Smooth muscle cell of the umbilical artery (primary cell): ENCODE data around the gene NT5C3A. TPM values are rescaled to one million over a fixed set of nuclear protein-coding genes. Genes with fewer than 3 reads are reported as not detected.

Experiments used
- total RNA-seq: library from RNA; depleted of rRNA; stranded (reverse); fragments of >200 nt; gene quantifications from 2 replicates; pipeline ENCODE4 v1.2.3, GENCODE V29; 2014

The NT5C3A gene
- total RNA-seq = 12.2 and 15.1 TPM in 2 replicates

GRCh38 chr7:33062023-33062781, at the start of gene NT5C3A:
TSS of gene NT5C3A (minus strand) at chr7:33062776. CDS start at chr7:33062705, 71 bp downstream.

GRCh38 chr7:33109005-33109757, 46.6 kb upstream of the NT5C3A start, which contains the start of gene RP9:
TSS of gene RP9 (minus strand) at chr7:33109404. CDS start at chr7:33109372, 32 bp downstream.

Other genes with a start within 250 kb of the NT5C3A start
- gene KBTBD2, start 171.0 kb downstream of the NT5C3A start, total RNA-seq = 42.8 and 43.7 TPM in 2 replicates
- 320 and 518 TPM in 2 replicates for gene FKBP9, start 105.3 kb downstream of the NT5C3A start, total RNA-seq
- gene RP9, start 46.6 kb upstream of the NT5C3A start, total RNA-seq = 6.5 and 7.7 TPM in 2 replicates
- 29.4 and 30.0 TPM in 2 replicates for gene BBS9, start 66.8 kb upstream of the NT5C3A start, total RNA-seq